ENCODE data around the gene ADARB1.
"Not testable (repeated sequence)": the region's sequence is repeated elsewhere in the genome, so short reads cannot be mapped to it uniquely, and the experiment has no call there.

Gene ADARB1

DNA sequence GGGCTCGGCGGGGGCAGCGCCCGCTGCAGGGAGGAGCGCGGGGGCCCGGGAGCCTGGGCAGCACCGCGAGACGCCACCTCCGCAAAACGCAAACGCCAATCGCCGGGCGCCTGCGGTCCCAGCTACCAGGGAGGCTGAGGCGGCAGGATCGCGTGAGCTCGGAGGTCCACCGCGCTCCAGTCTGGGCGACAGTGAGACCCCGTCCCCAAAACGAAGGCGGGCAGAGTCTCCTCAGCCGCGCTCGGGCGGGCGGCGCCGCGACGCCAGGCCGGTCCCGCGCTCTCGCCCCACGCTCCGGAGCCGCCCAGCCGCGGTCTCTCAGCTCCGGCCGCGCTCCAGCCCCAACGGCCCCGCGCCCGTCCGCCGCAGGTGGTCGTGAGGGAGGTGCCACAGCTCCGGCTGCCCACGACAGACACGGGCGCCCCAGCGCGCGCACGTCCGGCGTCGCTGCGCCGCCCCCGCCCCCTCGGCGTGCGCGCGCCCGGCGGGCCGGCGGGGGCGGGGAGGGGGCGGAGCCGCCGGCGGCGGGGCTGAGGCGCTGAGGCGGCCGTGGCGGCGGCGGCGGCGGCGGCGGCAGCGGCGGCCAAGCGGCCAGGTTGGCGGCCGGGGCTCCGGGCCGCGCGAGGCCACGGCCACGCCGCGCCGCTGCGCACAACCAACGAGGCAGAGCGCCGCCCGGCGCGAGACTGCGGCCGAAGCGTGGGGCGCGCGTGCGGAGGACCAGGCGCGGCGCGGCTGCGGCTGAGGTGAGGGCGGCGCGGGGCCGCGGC, at the start of gene ADARB1:
Gene ADARB1, plus strand, starts transcription at position 533 of the 770 bp plus-strand sequence. CDS start 97,077 bp downstream, outside the sequence.
- ChIA-PET CTCF (interaction anchor here (1.0 kb wide), 1 partner anchor 274 kb away, joined by 3 read pairs; no protein-coding TSS in a partner anchor), POLR2A (interaction anchor here (0.8 to 1.9 kb wide), 7 partner anchors 47 to 201 kb away, joined by 3 to 10 read pairs (median 4); partner anchors contain the start of genes PTTG1IP and SLX9)
- TF ChIP-seq FOXM1 (IDR thresholded peaks at IDR 0.05; ENCODE audit: borderline replicate concordance) (0 out of 2 replicates have a peak, but pooled peaks have one; percentile 13), SP1 (IDR thresholded peaks at IDR 0.05) (no peak), LEF1 (IDR thresholded peaks at IDR 0.05; ENCODE audit: borderline replicate concordance) (peak; percentile 60), HDGF (IDR thresholded peaks at IDR 0.05; ENCODE audit: borderline replicate concordance) (no peak), FOXA1 (IDR thresholded peaks at IDR 0.05) (no peak), ARNT (IDR thresholded peaks at IDR 0.05) (0 out of 2 replicates have a peak, but pooled peaks have one; percentile 37)
- peak; percentile 96 for DNase-seq (ENCODE audit: extremely low spot score)

GRCh38 chr21:45026066-45026745, 48.2 kb upstream of the ADARB1 start:
- POLR2A ChIA-PET: no interaction called here
- no peak for TF ChIP-seq SP1 (IDR thresholded peaks at IDR 0.05)
- no peak for TF ChIP-seq PKNOX1 (IDR thresholded peaks at IDR 0.05)
- no peak for TF ChIP-seq HDGF (IDR thresholded peaks at IDR 0.05; ENCODE audit: borderline replicate concordance)
- no peak for TF ChIP-seq BHLHE40 (IDR thresholded peaks at IDR 0.05; ENCODE audit: borderline replicate concordance)
- no peak for DNase-seq (ENCODE audit: extremely low spot score)
- CTCF ChIA-PET: no interaction called here

GRCh38 chr21:45026826-45027225, 47.6 kb upstream of the ADARB1 start:
- CTCF ChIA-PET: no interaction called here
- POLR2A ChIA-PET: no interaction called here
- DNase-seq (ENCODE audit: extremely low spot score): no peak
- TF ChIP-seq SP1 (IDR thresholded peaks at IDR 0.05) (no peak), LEF1 (IDR thresholded peaks at IDR 0.05; ENCODE audit: borderline replicate concordance) (no peak), SUZ12 (IDR thresholded peaks at IDR 0.05) (no peak), FOXA1 (IDR thresholded peaks at IDR 0.05) (no peak)

GRCh38 chr21:45027241-45028196, 46.9 kb upstream of the ADARB1 start:
- POLR2A ChIA-PET: no interaction called here
- CTCF ChIA-PET: no interaction called here

DNA sequence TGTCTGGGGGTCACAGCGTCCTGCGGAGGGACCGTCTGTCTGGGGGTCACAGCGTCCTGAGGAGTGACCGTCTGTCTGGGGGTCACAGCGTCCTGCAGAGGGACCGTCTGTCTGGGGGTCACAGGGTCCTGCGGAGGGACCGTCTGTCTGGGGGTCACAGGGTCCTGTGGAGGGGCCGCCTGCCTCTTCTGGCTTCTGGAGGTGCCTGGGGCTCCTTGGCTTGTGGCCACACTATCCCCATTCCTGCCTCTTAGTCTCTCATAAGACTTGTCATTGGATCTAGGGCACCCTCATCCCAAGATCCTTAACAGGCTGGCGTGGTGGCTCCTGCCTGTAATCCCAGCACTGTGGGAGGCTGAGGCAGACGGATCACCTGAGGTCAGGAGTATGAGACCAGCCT, 45.7 kb upstream of the ADARB1 start:
- POLR2A ChIA-PET, CTCF ChIA-PET: not testable (repeated sequence)

More at GRCh38 chr21:45027241-45028196, 46.9 kb upstream of the ADARB1 start:
- TF ChIP-seq NFRKB (IDR thresholded peaks at IDR 0.05): no peak
- no peak for TF ChIP-seq FOXA1 (IDR thresholded peaks at IDR 0.05)
- no peak for TF ChIP-seq ARNT (IDR thresholded peaks at IDR 0.05)
- no peak for TF ChIP-seq L3MBTL2 (conservative IDR thresholded peaks at IDR 0.05)
- no peak for TF ChIP-seq BHLHE40 (IDR thresholded peaks at IDR 0.05; ENCODE audit: borderline replicate concordance)
- no peak for TF ChIP-seq TARDBP (IDR thresholded peaks at IDR 0.05)
- no peak for TF ChIP-seq CTBP1 (IDR thresholded peaks at IDR 0.05; ENCODE audit: borderline replicate concordance)
- TF ChIP-seq ZNF384 (IDR thresholded peaks at IDR 0.05): no peak
- TF ChIP-seq LEF1 (IDR thresholded peaks at IDR 0.05; ENCODE audit: borderline replicate concordance): no peak
- TF ChIP-seq HDGF (IDR thresholded peaks at IDR 0.05; ENCODE audit: borderline replicate concordance): no peak
- no peak for TF ChIP-seq SUZ12 (IDR thresholded peaks at IDR 0.05)
- no peak for TF ChIP-seq SP1 (IDR thresholded peaks at IDR 0.05)
- no peak for DNase-seq (ENCODE audit: extremely low spot score)

GRCh38 chr21:45029298-45029947, 45.0 kb upstream of the ADARB1 start:
- ChIA-PET POLR2A (no interaction called here), CTCF (interaction anchor here (0.8 kb wide), 1 partner anchor 13 kb away, joined by 5 read pairs; no protein-coding TSS in a partner anchor)
- DNase-seq (ENCODE audit: extremely low spot score): no peak
- TF ChIP-seq FOXA1 (IDR thresholded peaks at IDR 0.05): no peak
- no peak for TF ChIP-seq SUZ12 (IDR thresholded peaks at IDR 0.05)
- TF ChIP-seq LEF1 (IDR thresholded peaks at IDR 0.05; ENCODE audit: borderline replicate concordance): no peak
- TF ChIP-seq HDGF (IDR thresholded peaks at IDR 0.05; ENCODE audit: borderline replicate concordance): no peak

More for the DNA sequence above, 45.7 kb upstream of the ADARB1 start:
- not testable (repeated sequence) for DNase-seq (ENCODE audit: extremely low spot score)

DNA sequence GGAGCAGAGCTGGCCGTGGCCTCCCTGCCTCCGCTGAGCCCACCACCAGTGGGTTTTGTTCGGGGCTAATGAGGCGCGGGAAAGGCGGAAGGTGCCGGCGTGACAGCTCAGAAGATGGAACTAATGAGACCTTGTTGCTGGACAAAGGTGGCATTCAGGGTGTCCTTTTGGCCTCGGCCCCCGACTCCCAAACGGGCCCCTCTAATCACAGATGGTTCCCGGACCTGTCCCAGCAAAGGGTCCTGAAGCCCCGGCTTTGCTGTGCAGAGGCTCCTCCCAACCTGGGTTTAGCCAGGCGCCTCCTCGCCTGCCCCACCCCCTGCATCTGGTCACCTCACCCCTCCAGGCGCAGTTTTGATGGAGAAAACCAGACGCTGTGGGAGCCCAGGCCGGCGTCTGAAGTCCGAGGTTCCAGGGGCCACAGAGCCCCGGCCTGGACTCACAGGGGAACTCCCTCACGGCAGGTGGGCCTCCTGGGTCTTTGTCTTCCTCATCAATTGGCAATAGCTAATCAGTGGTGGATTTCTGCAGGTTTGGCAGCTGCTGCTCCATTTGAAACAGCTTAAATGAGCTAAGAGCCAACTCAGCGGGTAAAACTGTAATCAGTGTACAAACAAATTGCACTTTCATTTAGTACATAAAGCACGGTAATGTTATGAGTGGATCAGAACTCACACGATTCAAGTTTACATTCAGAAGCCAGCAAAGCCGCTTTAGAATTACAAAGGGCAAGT, 44.3 kb upstream of the ADARB1 start:
- ChIA-PET POLR2A (no interaction called here), CTCF (interaction anchor here (0.8 kb wide), 1 partner anchor 14 kb away, joined by 5 read pairs; no protein-coding TSS in a partner anchor)
- TF ChIP-seq HDGF (IDR thresholded peaks at IDR 0.05; ENCODE audit: borderline replicate concordance) (no peak), SUZ12 (IDR thresholded peaks at IDR 0.05) (no peak), FOXM1 (IDR thresholded peaks at IDR 0.05; ENCODE audit: borderline replicate concordance) (no peak), FOXA1 (IDR thresholded peaks at IDR 0.05) (no peak), TARDBP (IDR thresholded peaks at IDR 0.05) (no peak), CTBP1 (IDR thresholded peaks at IDR 0.05; ENCODE audit: borderline replicate concordance) (no peak), NFRKB (IDR thresholded peaks at IDR 0.05) (no peak), ZNF384 (IDR thresholded peaks at IDR 0.05) (no peak)
- no peak for DNase-seq (ENCODE audit: extremely low spot score)

All from HEK293T (cell line).